Esophagus muscularis mucosa (tissue), 4 donors: Measurements from ENCODE around the gene STAT1. TPM values are rescaled to one million over a fixed set of nuclear protein-coding genes. Genes with fewer than 3 reads are reported as not detected.

ENCODE experiments used
- DNase-seq: peaks from one replicate; pipeline ENCODE4 v3.0.0-alpha.2; 2017; ENCODE audit errors: extremely low spot score
- H3K27ac ChIP-seq, 4 donors: fragments of 200-600 bp; sonication (generic); replicated peaks in 1 of 4; 1 replicate in 3 of 4; 2 replicates in 1 of 4; pipeline ENCODE4 v1.5.1; 2016 to 2019; ENCODE audit warnings: mild to moderate bottlenecking in 1 of 4
- H3K27me3 ChIP-seq, 4 donors: fragments of 200-600 bp; sonication (generic); one replicate each; pipeline versions ENCODE4 v1.5.1 to v1.6.0; 2016 to 2019
- H3K36me3 ChIP-seq, 4 donors: fragments of 200-600 bp; sonication (generic); one replicate each; pipeline ENCODE4 v1.5.1; 2016 to 2019
- H3K4me1 ChIP-seq, 4 donors: fragments of 200-600 bp; sonication (generic); one replicate each; pipeline ENCODE4 v1.5.1; 2016 to 2019
- H3K4me3 ChIP-seq, 4 donors: fragments of 200-600 bp; sonication (generic); 1 replicate in 2 of 4; 2 replicates in 2 of 4; pipeline ENCODE4 v1.5.1; 2016 to 2019; ENCODE audit warnings: mild to moderate bottlenecking in 4 of 4, moderate library complexity in 1 of 4
- H3K9me3 ChIP-seq, 4 donors: fragments of 200-600 bp; sonication (generic); 1 replicate in 3 of 4; 2 replicates in 1 of 4; pipeline ENCODE4 v1.5.1; 2016 to 2019
- EP300 ChIP-seq: sonication (generic); formaldehyde crosslinking; IDR thresholded peaks from one replicate; pipeline ENCODE4 v1.6.1; 2017; ENCODE audit warnings: antibody characterized with exemption
- POLR2A ChIP-seq: fragments of 450-650 bp; IDR thresholded peaks from one replicate; pipeline ENCODE4 v1.6.1; 2017; ENCODE audit warnings: antibody characterized with exemption, moderate library complexity, mild to moderate bottlenecking, low read depth
- POLR2AphosphoS5 ChIP-seq, 2 donors: sonication (generic); formaldehyde crosslinking; IDR thresholded peaks; one replicate each; pipeline ENCODE4 v1.6.1; 2017; ENCODE audit warnings: antibody characterized with exemption in 2 of 2
- WGBS: methylation state at CpG from one replicate; pipeline ENCODE4 v1.1.5; 2018; 5-methylcytosine and 5-hydroxymethylcytosine counted together
- intact Hi-C: fragments of 100-400 bp; cut with DNase I; formaldehyde crosslinking; loops from one replicate; pipeline ENCODE4 v1.15.1; 2023
- total RNA-seq, 4 donors: library from RNA; depleted of rRNA; stranded (reverse); fragments of >200 nt; gene quantifications; one replicate each; pipeline versions ENCODE4 v1.1.0 to v1.2.1, GENCODE V29; 2016
- TF ChIP-seq, protein P1 (sequence below), 3 experiments: fragments of 200-600 bp in 2 of 3; fragments of 450-650 bp in 1 of 3; sonication (generic) in 2 of 3; IDR thresholded peaks; one replicate each; pipeline ENCODE4 v1.5.1; 2017 to 2019; ENCODE audit warnings: antibody characterized with exemption in 3 of 3, mild to moderate bottlenecking in 2 of 3, moderate library complexity in 1 of 3

STAT1 gene
- total RNA-seq, 4 donors from 2014 or later: 44.2 to 57.3 (median 48.6) TPM

- WGBS: 18% methylated on average over 2 of the region's 2 CpGs
- peak overlapping the region in 2 of 4 donors; percentile 4 to 24 for H3K4me3 ChIP-seq
- H3K36me3 ChIP-seq: no peaks in the 10 kb centered on the region
- intact Hi-C loops: loop anchor here (10.0 kb wide), 1 partner anchor 93 kb away; no protein-coding TSS in a partner anchor
- H3K9me3 ChIP-seq: no peaks in the 10 kb centered on the region
- DNase-seq: no peak
- no peaks in the 10 kb centered on the region for H3K27me3 ChIP-seq
- peak overlapping the region; percentile 10 to 45 (median 32) for H3K27ac ChIP-seq
- peaks cover 24 to 32% (median 30%) of the 10 kb centered on the region in 4 donors for H3K4me1 ChIP-seq
- TF ChIP-seq POLR2AphosphoS5 (IDR thresholded peaks at IDR 0.05): peak in 1 of 2 donors; percentile 16
- TF ChIP-seq, protein P1, sequence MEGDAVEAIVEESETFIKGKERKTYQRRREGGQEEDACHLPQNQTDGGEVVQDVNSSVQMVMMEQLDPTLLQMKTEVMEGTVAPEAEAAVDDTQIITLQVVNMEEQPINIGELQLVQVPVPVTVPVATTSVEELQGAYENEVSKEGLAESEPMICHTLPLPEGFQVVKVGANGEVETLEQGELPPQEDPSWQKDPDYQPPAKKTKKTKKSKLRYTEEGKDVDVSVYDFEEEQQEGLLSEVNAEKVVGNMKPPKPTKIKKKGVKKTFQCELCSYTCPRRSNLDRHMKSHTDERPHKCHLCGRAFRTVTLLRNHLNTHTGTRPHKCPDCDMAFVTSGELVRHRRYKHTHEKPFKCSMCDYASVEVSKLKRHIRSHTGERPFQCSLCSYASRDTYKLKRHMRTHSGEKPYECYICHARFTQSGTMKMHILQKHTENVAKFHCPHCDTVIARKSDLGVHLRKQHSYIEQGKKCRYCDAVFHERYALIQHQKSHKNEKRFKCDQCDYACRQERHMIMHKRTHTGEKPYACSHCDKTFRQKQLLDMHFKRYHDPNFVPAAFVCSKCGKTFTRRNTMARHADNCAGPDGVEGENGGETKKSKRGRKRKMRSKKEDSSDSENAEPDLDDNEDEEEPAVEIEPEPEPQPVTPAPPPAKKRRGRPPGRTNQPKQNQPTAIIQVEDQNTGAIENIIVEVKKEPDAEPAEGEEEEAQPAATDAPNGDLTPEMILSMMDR (IDR thresholded peaks at IDR 0.05): no peak
Measured at GRCh38 chr2:190947711-190948251, 66.2 kb downstream of the STAT1 start.

DNA sequence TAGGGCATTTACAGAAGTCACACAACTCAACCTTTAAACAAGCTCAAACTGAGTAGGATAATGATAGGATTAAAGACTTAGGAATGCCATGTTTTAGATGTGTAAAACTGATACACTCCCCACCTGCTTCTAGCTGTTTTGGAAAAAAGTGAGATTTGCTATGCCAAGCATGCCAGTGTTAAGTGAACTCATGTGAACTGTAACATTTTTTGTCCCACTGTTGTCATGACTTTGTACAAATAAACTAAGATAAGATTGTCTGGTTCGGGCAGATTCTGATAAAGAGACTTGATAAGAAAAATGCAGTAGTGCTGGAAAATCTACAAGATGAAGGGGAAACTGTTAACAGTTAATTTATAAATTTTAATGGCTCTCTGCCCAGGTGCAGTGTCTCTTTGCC is 66.8 kb downstream of the STAT1 start:
- peak overlapping the region in 3 of 4 donors; percentile 10 to 45 (median 35) for H3K27ac ChIP-seq
- H3K36me3 ChIP-seq: no peaks in the 10 kb centered on the region
- no peaks in the 10 kb centered on the region for H3K27me3 ChIP-seq
- no peaks in the 10 kb centered on the region for H3K9me3 ChIP-seq
- DNase-seq: no peak
- TF ChIP-seq POLR2AphosphoS5 (IDR thresholded peaks at IDR 0.05) (no peak), EP300 (no peak), POLR2A (no peak)
- TF ChIP-seq, protein P1 (IDR thresholded peaks at IDR 0.05): no peak
- H3K4me1 ChIP-seq: peaks cover 24 to 32% (median 30%) of the 10 kb centered on the region in 4 donors
- intact Hi-C loops: loop anchor here (10.0 kb wide), 1 partner anchor 92 kb away; no protein-coding TSS in a partner anchor
- no peak overlapping the region for H3K4me3 ChIP-seq
- 13% methylated on average over 1 of the region's 1 CpG for WGBS

DNA sequence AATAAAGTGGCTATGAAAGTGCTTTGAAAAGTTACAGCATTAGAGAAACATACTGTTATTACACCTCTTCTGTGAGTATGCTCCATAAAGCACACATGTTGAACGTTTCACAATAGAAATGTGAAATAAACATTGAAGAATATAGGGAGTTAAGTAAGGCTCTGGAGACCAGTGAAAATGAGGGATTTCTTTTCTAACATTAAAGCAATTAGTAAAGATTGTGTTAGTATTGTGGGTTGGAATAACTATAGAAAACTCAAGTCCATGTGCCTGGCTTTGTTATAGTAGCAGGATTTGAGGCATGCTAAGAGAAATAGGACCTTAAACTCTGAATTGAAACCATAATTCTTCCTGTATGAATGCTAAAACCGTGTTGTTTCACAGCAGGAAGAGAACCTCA is 70.3 kb downstream of the STAT1 start:
- 71% methylated on average over 2 of the region's 2 CpGs for WGBS
- H3K9me3 ChIP-seq: no peaks in the 10 kb centered on the region
- no peak for TF ChIP-seq EP300
- no peak for TF ChIP-seq POLR2A
- no peak for TF ChIP-seq POLR2AphosphoS5 (IDR thresholded peaks at IDR 0.05)
- TF ChIP-seq, protein P1 (IDR thresholded peaks at IDR 0.05): no peak
- no peaks in the 10 kb centered on the region for H3K36me3 ChIP-seq
- intact Hi-C loops: loop anchor here (10.0 kb wide), 1 partner anchor 89 kb away; no protein-coding TSS in a partner anchor
- no peak for DNase-seq
- no peaks in the 10 kb centered on the region for H3K27me3 ChIP-seq
- peaks cover 21 to 52% (median 46%) of the 10 kb centered on the region in 4 donors for H3K4me1 ChIP-seq
- no peak overlapping the region for H3K4me3 ChIP-seq
- no peak overlapping the region for H3K27ac ChIP-seq

DNA sequence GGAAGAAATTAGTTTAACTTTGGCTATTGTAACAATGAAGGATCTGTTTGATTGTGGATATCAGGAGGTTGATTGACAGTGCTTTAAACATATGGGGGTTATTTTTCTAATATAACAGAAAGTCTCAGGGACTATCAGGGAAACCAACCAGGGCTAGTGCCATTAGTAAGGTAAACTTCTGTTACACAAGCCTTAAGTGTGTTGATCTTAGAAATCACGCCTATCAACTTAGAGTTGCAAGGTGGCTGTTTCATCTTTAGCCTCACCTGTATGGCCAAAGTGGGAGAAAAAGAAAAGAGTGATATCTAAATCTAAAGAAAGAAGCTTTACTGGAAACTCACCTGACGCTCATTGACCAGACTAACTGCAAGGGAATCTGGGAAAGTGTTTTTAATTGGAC is 71.3 kb downstream of the STAT1 start:
- TF ChIP-seq POLR2A: no peak
- no peak for TF ChIP-seq POLR2AphosphoS5 (IDR thresholded peaks at IDR 0.05)
- no peak for TF ChIP-seq EP300
- TF ChIP-seq, protein P1 (IDR thresholded peaks at IDR 0.05): no peak
- no peaks in the 10 kb centered on the region for H3K9me3 ChIP-seq
- H3K36me3 ChIP-seq: no peaks in the 10 kb centered on the region
- no peak overlapping the region for H3K27ac ChIP-seq
- H3K4me1 ChIP-seq: peaks cover 11 to 52% (median 44%) of the 10 kb centered on the region in 4 donors
- DNase-seq: no peak
- intact Hi-C loops: loop anchor here (10.0 kb wide), 1 partner anchor 88 kb away; no protein-coding TSS in a partner anchor
- WGBS: 93% methylated on average over 2 of the region's 2 CpGs
- H3K27me3 ChIP-seq: no peaks in the 10 kb centered on the region
- H3K4me3 ChIP-seq: no peak overlapping the region
